ENCODE results near the gene RRP8. TPM values are rescaled to one million over a fixed set of nuclear protein-coding genes. Genes with fewer than 3 reads are reported as not detected.

Gene RRP8
- total and polyA plus RNA-seq, 2 donors (not counting 1 experiment from before 2014, with no cell fraction given) = 8.6 to 29.4 TPM

DNA sequence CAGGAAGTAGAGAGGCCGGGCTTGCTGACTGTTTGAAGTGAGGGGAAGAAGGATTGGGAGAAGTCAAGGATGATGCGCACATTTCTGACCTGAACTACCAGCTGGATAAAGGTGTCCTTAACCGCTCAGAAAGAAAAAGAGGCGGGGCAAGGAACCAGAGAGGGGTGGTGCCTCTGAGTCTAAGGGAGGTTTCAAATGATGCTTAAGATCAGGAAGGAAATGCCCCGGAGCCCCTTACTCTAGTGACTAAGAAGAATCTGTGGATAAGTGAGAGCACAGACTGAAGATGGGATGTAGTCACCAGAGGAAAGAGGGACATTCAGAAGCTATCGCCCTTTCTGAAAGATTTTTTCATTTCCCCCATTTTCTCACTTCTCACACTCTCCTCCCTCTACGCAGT, 39.5 kb upstream of the RRP8 start:
- H3K9me3 ChIP-seq (ENCODE audit: control extremely low read depth in 1 of 3, control insufficient read depth in 2 of 3, insufficient read depth in 1 of 3, low read length in 2 of 3) = no peaks in the 10 kb centered on the region
- H3K4me3 ChIP-seq (ENCODE audit: control extremely low read depth in 1 of 5, extremely low read depth in 1 of 5, insufficient read depth in 1 of 5, low read depth in 2 of 5, low read length in 4 of 5) = no peak overlapping the region
- H3K27me3 ChIP-seq (replicated peaks in 1 of 4; ENCODE audit: control extremely low read depth in 1 of 4, control insufficient read depth in 3 of 4, insufficient read depth in 4 of 4, low read length in 3 of 4) = no peaks in the 10 kb centered on the region
- DNase-seq (no peak), ATAC-seq (ENCODE audit: low read depth) (no peak)
- peaks cover 38 to 44% of the 10 kb centered on the region in 2 donors for H3K4me1 ChIP-seq (ENCODE audit: control insufficient read depth in 2 of 2, insufficient read depth in 2 of 2, low read length in 2 of 2)
- Mint-ChIP-seq H3K27me3 (no peaks in the 10 kb centered on the region), H3K4me3 (no peak overlapping the region), H3K9me3 (ENCODE audit: insufficient read depth) (no peaks in the 10 kb centered on the region), H3K4me1 (no peaks in the 10 kb centered on the region), H3K27ac (no peak overlapping the region)
- H3K36me3 ChIP-seq (replicated peaks in 1 of 2; ENCODE audit: control extremely low read depth in 1 of 2, control insufficient read depth in 1 of 2, extremely low read depth in 1 of 2, insufficient read depth in 2 of 2, low read length in 1 of 2) = no peaks in the 10 kb centered on the region
- no peak overlapping the region for H3K27ac ChIP-seq (ENCODE audit: low read length in 2 of 2)
- H3K79me2 ChIP-seq (ENCODE audit: control insufficient read depth, insufficient read depth, low read length) = no peaks in the 10 kb centered on the region
- TF ChIP-seq, protein P1, sequence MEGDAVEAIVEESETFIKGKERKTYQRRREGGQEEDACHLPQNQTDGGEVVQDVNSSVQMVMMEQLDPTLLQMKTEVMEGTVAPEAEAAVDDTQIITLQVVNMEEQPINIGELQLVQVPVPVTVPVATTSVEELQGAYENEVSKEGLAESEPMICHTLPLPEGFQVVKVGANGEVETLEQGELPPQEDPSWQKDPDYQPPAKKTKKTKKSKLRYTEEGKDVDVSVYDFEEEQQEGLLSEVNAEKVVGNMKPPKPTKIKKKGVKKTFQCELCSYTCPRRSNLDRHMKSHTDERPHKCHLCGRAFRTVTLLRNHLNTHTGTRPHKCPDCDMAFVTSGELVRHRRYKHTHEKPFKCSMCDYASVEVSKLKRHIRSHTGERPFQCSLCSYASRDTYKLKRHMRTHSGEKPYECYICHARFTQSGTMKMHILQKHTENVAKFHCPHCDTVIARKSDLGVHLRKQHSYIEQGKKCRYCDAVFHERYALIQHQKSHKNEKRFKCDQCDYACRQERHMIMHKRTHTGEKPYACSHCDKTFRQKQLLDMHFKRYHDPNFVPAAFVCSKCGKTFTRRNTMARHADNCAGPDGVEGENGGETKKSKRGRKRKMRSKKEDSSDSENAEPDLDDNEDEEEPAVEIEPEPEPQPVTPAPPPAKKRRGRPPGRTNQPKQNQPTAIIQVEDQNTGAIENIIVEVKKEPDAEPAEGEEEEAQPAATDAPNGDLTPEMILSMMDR (IDR thresholded peaks at IDR 0.05) = no peak
- no peak for TF ChIP-seq EZH2 (IDR thresholded peaks at IDR 0.05; ENCODE audit: borderline replicate concordance, insufficient read depth, low read depth, low read length, poor library complexity, severe bottlenecking)
- intact Hi-C loops (cut with micrococcal nuclease) = no loop called here
- ChIA-PET POLR2A (no interaction called here), CTCF (no interaction called here)
- H2AFZ ChIP-seq (ENCODE audit: insufficient read depth, low read depth, low read length, poor library complexity, severe bottlenecking) = no peak overlapping the region
- H4K20me1 ChIP-seq (ENCODE audit: control insufficient read depth, insufficient read depth, low read length, poor library complexity, severe bottlenecking) = no peaks in the 10 kb centered on the region
- no peak overlapping the region for H3K4me2 ChIP-seq (replicated peaks; ENCODE audit: low read depth, low read length, poor library complexity, severe bottlenecking)
- WGBS (ENCODE audit: insufficient coverage) = 70% methylated on average over 6 of the region's 7 CpGs
- H3K9ac ChIP-seq (ENCODE audit: low read length) = no peak overlapping the region

DNA sequence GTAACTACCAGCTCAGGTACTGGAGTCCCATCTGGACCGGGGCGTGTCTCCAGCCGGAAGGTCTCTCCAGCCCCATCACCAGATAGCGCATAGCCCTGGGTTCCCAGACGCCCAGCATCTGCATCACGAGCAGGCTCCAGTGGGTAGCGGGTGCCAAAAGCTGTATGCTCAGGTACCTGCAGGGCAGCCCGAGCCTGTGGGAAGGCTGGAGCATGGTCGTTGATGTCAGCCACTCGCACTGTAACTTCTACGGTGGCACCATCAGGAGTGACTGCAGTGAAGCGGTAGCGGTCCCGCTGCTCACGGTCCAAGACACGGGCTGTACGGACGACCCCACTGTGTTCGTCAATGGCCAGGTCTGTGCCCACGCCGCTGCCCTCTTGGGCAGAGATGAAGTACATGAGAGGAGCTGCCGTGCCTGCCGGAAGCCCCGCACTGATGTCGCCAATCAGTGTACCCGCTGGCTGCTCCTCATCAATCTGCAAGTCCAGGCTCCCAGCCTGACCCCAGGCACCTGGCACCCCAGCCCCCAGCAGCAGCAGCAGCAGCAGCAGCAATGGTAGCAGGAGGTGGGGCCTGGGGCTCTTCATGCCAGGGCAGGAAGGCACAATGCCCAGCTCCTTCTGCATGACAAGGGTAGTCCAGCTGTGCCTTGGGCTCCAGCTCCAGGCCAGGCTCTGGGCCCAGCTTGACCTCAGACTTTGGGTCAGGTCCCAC, 37.7 kb upstream of the RRP8 start:
- 96% methylated on average over 26 of the region's 26 CpGs for WGBS (ENCODE audit: insufficient coverage)
- Mint-ChIP-seq H3K4me3 (no peak overlapping the region), H3K27ac (no peak overlapping the region), H3K27me3 (no peaks in the 10 kb centered on the region), H3K4me1 (no peaks in the 10 kb centered on the region), H3K9me3 (ENCODE audit: insufficient read depth) (no peaks in the 10 kb centered on the region)
- Histone ChIP-seq H3K27me3 (replicated peaks in 1 of 4; ENCODE audit: control extremely low read depth in 1 of 4, control insufficient read depth in 3 of 4, insufficient read depth in 4 of 4, low read length in 3 of 4) (no peaks in the 10 kb centered on the region), H3K79me2 (ENCODE audit: control insufficient read depth, insufficient read depth, low read length) (no peaks in the 10 kb centered on the region), H3K9me3 (ENCODE audit: control extremely low read depth in 1 of 3, control insufficient read depth in 2 of 3, insufficient read depth in 1 of 3, low read length in 2 of 3) (no peaks in the 10 kb centered on the region), H2AFZ (ENCODE audit: insufficient read depth, low read depth, low read length, poor library complexity, severe bottlenecking) (no peak overlapping the region), H3K4me1 (ENCODE audit: control insufficient read depth in 2 of 2, insufficient read depth in 2 of 2, low read length in 2 of 2) (peaks cover 20 to 26% of the 10 kb centered on the region in 2 donors), H4K20me1 (ENCODE audit: control insufficient read depth, insufficient read depth, low read length, poor library complexity, severe bottlenecking) (no peaks in the 10 kb centered on the region), H3K9ac (ENCODE audit: low read length) (no peak overlapping the region), H3K4me3 (ENCODE audit: control extremely low read depth in 1 of 5, extremely low read depth in 1 of 5, insufficient read depth in 1 of 5, low read depth in 2 of 5, low read length in 4 of 5) (no peak overlapping the region), H3K4me2 (replicated peaks; ENCODE audit: low read depth, low read length, poor library complexity, severe bottlenecking) (no peak overlapping the region), H3K36me3 (replicated peaks in 1 of 2; ENCODE audit: control extremely low read depth in 1 of 2, control insufficient read depth in 1 of 2, extremely low read depth in 1 of 2, insufficient read depth in 2 of 2, low read length in 1 of 2) (no peaks in the 10 kb centered on the region), H3K27ac (ENCODE audit: low read length in 2 of 2) (no peak overlapping the region)
- ChIA-PET CTCF (no interaction called here), POLR2A (no interaction called here)
- TF ChIP-seq EZH2 (IDR thresholded peaks at IDR 0.05; ENCODE audit: borderline replicate concordance, insufficient read depth, low read depth, low read length, poor library complexity, severe bottlenecking) = no peak
- TF ChIP-seq, protein P1 (IDR thresholded peaks at IDR 0.05) = no peak
- no peak for ATAC-seq (ENCODE audit: low read depth)
- no peak for DNase-seq
- intact Hi-C loops (cut with micrococcal nuclease) = no loop called here

Data from B cell (primary cell).